ENCODE measurements around the gene CBLN1.
"Not testable (repeated sequence)": the region's sequence is repeated elsewhere in the genome, so short reads cannot be mapped to it uniquely, and the experiment has no call there.

Gene CBLN1

GRCh38 chr16:49277386-49277742, 4.3 kb downstream of the CBLN1 start:
- DNase-seq, result no peak

GRCh38 chr16:49276646-49277385, 4.8 kb downstream of the CBLN1 start:
- DNase-seq, result no peak

GRCh38 chr16:49275870-49276269, 5.8 kb downstream of the CBLN1 start:
- DNase-seq, result no peak

- DNase-seq, result no peak
Observed at GRCh38 chr16:49275050-49275730, 6.4 kb downstream of the CBLN1 start.

GRCh38 chr16:49274591-49274990, 7.0 kb downstream of the CBLN1 start:
- DNase-seq, result no peak

- no peak for DNase-seq
Observed at GRCh38 chr16:49273771-49274170, 7.9 kb downstream of the CBLN1 start.

GRCh38 chr16:49271363-49271762, 10.3 kb downstream of the CBLN1 start:
- no peak for DNase-seq

- no peak for DNase-seq
Observed at GRCh38 chr16:49269201-49269600, 12.4 kb downstream of the CBLN1 start.

GRCh38 chr16:49268667-49269066, 13.0 kb downstream of the CBLN1 start:
- no peak for DNase-seq

GRCh38 chr16:49262501-49262900, 19.1 kb downstream of the CBLN1 start:
- no peak for DNase-seq

GRCh38 chr16:49261930-49262329, 19.7 kb downstream of the CBLN1 start:
- DNase-seq, result no peak

GRCh38 chr16:49260956-49261530, 20.6 kb downstream of the CBLN1 start:
- no peak for DNase-seq

GRCh38 chr16:49260253-49260652, 21.4 kb downstream of the CBLN1 start:
- no peak for DNase-seq

GRCh38 chr16:49259330-49259729, 22.3 kb downstream of the CBLN1 start:
- no peak for DNase-seq

GRCh38 chr16:49250689-49251088, 30.9 kb downstream of the CBLN1 start:
- DNase-seq, result no peak

GRCh38 chr16:49248227-49248626, 33.4 kb downstream of the CBLN1 start:
- no peak for DNase-seq

GRCh38 chr16:49236216-49236615, 45.4 kb downstream of the CBLN1 start:
- no peak for DNase-seq

- not testable (repeated sequence) for DNase-seq
Observed at GRCh38 chr16:49228335-49228734, 53.3 kb downstream of the CBLN1 start.

All from NCI-H524 treated with DMSO at 0.1 percent for 48 hours (cell line).